HG03460 (cell line): Measurements from ENCODE around the gene OPALIN.

Source experiments
- ATAC-seq: cut with Tn5 transposase; IDR thresholded peaks from one replicate; pipeline ENCODE4 v1.9.1; 2021; ENCODE audit not compliant: unreplicated experiment

The OPALIN gene

GRCh38 chr10:96358851-96359540 is at the start of gene OPALIN:
OPALIN (minus strand) TSS chr10:96359002; CDS start chr10:96358896, 106 bp downstream.
- ATAC-seq = no peak

GRCh38 chr10:96408201-96408600 is 49.4 kb upstream of the OPALIN start:
- ATAC-seq = no peak

GRCh38 chr10:96407560-96408069 is 48.8 kb upstream of the OPALIN start:
- ATAC-seq = no peak

- no peak for ATAC-seq
Observed at GRCh38 chr10:96406091-96406490, 47.3 kb upstream of the OPALIN start.

- no peak for ATAC-seq
Observed at GRCh38 chr10:96402417-96403305, 43.9 kb upstream of the OPALIN start.

GRCh38 chr10:96401036-96401435 is 42.2 kb upstream of the OPALIN start:
- ATAC-seq = no peak

GRCh38 chr10:96400465-96400864 is 41.7 kb upstream of the OPALIN start:
- ATAC-seq = no peak

GRCh38 chr10:96397902-96398301 is 39.1 kb upstream of the OPALIN start:
- ATAC-seq = no peak

GRCh38 chr10:96395931-96396877 is 37.4 kb upstream of the OPALIN start:
- no peak for ATAC-seq

- no peak for ATAC-seq
Observed at GRCh38 chr10:96390460-96390864, 31.7 kb upstream of the OPALIN start.

- no peak for ATAC-seq
Observed at GRCh38 chr10:96389785-96390184, 31.0 kb upstream of the OPALIN start.

GRCh38 chr10:96387601-96388000 is 28.8 kb upstream of the OPALIN start:
- ATAC-seq = no peak

- ATAC-seq = no peak
Observed at GRCh38 chr10:96387161-96387560, 28.4 kb upstream of the OPALIN start.

GRCh38 chr10:96384506-96384905 is 25.7 kb upstream of the OPALIN start:
- no peak for ATAC-seq

- no peak for ATAC-seq
Observed at GRCh38 chr10:96380821-96381220, 22.0 kb upstream of the OPALIN start.

GRCh38 chr10:96379758-96380157 is 21.0 kb upstream of the OPALIN start:
- no peak for ATAC-seq

GRCh38 chr10:96378741-96379140 is 19.9 kb upstream of the OPALIN start:
- ATAC-seq = no peak

GRCh38 chr10:96377816-96378294 is 19.1 kb upstream of the OPALIN start:
- no peak for ATAC-seq

GRCh38 chr10:96376483-96376882 is 17.7 kb upstream of the OPALIN start:
- no peak for ATAC-seq

GRCh38 chr10:96374985-96375830 is 16.4 kb upstream of the OPALIN start:
- peak; percentile 79 for ATAC-seq
